ENCODE measurements around the gene ADAMTSL2. TPM values are rescaled to one million over a fixed set of nuclear protein-coding genes. Genes with fewer than 3 reads are reported as not detected.

ADAMTSL2 gene
- total RNA-seq, 4 donors from 2014 or later, result 0.64 to 2.4 (median 1.5) TPM

DNA sequence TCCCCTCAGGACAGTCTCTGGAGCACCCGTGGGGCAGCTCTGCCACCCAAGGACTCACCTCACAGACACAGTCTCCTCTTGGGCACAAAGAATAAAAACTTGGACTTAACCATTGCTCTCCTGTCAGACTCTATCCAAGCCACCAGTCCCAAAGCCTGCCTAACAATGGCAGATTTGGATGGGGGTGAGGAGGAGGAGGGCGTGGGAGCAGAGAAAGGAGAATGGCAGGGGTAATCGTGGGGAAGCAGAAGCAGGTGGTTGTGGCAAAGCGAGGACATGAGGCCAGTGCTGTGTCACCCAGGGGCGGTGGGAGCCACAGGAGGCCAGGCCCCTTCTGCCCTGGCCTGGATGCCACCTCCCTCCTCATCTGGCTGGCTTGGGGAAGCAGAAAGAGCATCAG is 80.2 kb downstream of the ADAMTSL2 start:
- 40 to 59% methylated on average over 1 to 5 of the region's 5 CpGs for WGBS, 2 donors (ENCODE audit: low coverage in 1 of 2)
- no peaks in the 10 kb centered on the region for H3K36me3 ChIP-seq
- intact Hi-C loops (cut with DNase I; ENCODE audit: low total_unique reads) (no loop called here), in situ Hi-C loops (cut with MboI; ENCODE audit: low pct_ligation_motif_present in 1 of 4, low pct_unique_long_range_greater_than_20kb in 1 of 4, low sequenced_read_pairs in 3 of 4) (no loop called here)
- H3K4me3 ChIP-seq, result no peak overlapping the region
- TF ChIP-seq EP300 (IDR thresholded peaks at IDR 0.05; ENCODE audit: low read depth), result no peak
- TF ChIP-seq POLR2A (IDR thresholded peaks at IDR 0.05), result no peak
- no peak for TF ChIP-seq POLR2AphosphoS5 (IDR thresholded peaks at IDR 0.05)
- TF ChIP-seq, protein P1, sequence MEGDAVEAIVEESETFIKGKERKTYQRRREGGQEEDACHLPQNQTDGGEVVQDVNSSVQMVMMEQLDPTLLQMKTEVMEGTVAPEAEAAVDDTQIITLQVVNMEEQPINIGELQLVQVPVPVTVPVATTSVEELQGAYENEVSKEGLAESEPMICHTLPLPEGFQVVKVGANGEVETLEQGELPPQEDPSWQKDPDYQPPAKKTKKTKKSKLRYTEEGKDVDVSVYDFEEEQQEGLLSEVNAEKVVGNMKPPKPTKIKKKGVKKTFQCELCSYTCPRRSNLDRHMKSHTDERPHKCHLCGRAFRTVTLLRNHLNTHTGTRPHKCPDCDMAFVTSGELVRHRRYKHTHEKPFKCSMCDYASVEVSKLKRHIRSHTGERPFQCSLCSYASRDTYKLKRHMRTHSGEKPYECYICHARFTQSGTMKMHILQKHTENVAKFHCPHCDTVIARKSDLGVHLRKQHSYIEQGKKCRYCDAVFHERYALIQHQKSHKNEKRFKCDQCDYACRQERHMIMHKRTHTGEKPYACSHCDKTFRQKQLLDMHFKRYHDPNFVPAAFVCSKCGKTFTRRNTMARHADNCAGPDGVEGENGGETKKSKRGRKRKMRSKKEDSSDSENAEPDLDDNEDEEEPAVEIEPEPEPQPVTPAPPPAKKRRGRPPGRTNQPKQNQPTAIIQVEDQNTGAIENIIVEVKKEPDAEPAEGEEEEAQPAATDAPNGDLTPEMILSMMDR (IDR thresholded peaks at IDR 0.05), result no peak
- no peaks in the 10 kb centered on the region for H3K9me3 ChIP-seq
- no peaks in the 10 kb centered on the region for H3K4me1 ChIP-seq
- peaks cover 66% of the 10 kb centered on the region for H3K27me3 ChIP-seq
- H3K27ac ChIP-seq, result no peak overlapping the region
- no peak for DNase-seq

DNA sequence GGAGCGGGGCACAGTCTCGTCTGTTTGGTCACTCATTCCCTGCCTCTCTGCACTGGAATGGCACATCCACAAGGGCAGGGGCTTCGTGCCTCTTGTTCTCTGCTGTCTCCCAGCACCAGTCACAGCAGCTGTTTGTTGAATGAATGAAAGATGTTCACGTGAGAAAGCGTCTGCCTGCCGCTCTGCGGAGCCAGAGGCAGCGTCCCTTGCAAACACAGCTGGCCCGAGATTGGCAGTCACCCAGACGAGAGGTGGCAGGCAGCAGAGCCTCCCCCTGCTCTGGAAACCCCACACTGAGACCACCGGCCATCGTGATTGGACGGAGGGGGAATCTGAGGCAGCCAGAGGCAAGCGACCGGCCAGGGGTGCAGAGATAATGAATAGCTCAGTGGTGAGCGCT is 80.7 kb downstream of the ADAMTSL2 start:
- in situ Hi-C loops (cut with MboI; ENCODE audit: low pct_ligation_motif_present in 1 of 4, low pct_unique_long_range_greater_than_20kb in 1 of 4, low sequenced_read_pairs in 3 of 4), result no loop called here
- WGBS, 2 donors (ENCODE audit: low coverage in 1 of 2), result 42% methylated on average over 16 of the region's 16 CpGs; no CpG with 5 or more reads in 1 of the 2 donors
- TF ChIP-seq POLR2AphosphoS5 (IDR thresholded peaks at IDR 0.05) (no peak), POLR2A (IDR thresholded peaks at IDR 0.05) (no peak), EP300 (IDR thresholded peaks at IDR 0.05; ENCODE audit: low read depth) (no peak)
- TF ChIP-seq, protein P1 (IDR thresholded peaks at IDR 0.05), result no peak
- peaks cover 61% of the 10 kb centered on the region for H3K27me3 ChIP-seq
- H3K36me3 ChIP-seq, result no peaks in the 10 kb centered on the region
- no peaks in the 10 kb centered on the region for H3K9me3 ChIP-seq
- H3K4me1 ChIP-seq, result no peaks in the 10 kb centered on the region
- no peak overlapping the region for H3K4me3 ChIP-seq
- H3K27ac ChIP-seq, result no peak overlapping the region
- intact Hi-C loops (cut with DNase I; ENCODE audit: low total_unique reads), result no loop called here
- DNase-seq, result no peak

- intact Hi-C loops (cut with DNase I; ENCODE audit: low total_unique reads), result no loop called here
- in situ Hi-C loops (cut with MboI; ENCODE audit: low pct_ligation_motif_present in 1 of 4, low pct_unique_long_range_greater_than_20kb in 1 of 4, low sequenced_read_pairs in 3 of 4), result no loop called here
- peaks cover 57% of the 10 kb centered on the region for H3K27me3 ChIP-seq
- no peak overlapping the region for H3K27ac ChIP-seq
- no peaks in the 10 kb centered on the region for H3K36me3 ChIP-seq
- no peaks in the 10 kb centered on the region for H3K4me1 ChIP-seq
- 50 to 83% methylated on average over 2 to 13 of the region's 13 CpGs for WGBS, 2 donors (ENCODE audit: low coverage in 1 of 2)
- no peaks in the 10 kb centered on the region for H3K9me3 ChIP-seq
- H3K4me3 ChIP-seq, result no peak overlapping the region
- no peak for DNase-seq
- TF ChIP-seq, protein P1 (IDR thresholded peaks at IDR 0.05), result no peak
- no peak for TF ChIP-seq EP300 (IDR thresholded peaks at IDR 0.05; ENCODE audit: low read depth)
- TF ChIP-seq POLR2A (IDR thresholded peaks at IDR 0.05), result no peak
- TF ChIP-seq POLR2AphosphoS5 (IDR thresholded peaks at IDR 0.05), result no peak
Measured at GRCh38 chr9:133615606-133616188, 81.2 kb downstream of the ADAMTSL2 start.

- Histone ChIP-seq H3K36me3 (no peaks in the 10 kb centered on the region), H3K9me3 (no peaks in the 10 kb centered on the region), H3K27me3 (peaks cover 54% of the 10 kb centered on the region), H3K27ac (no peak overlapping the region), H3K4me1 (no peaks in the 10 kb centered on the region), H3K4me3 (no peak overlapping the region)
- WGBS, 2 donors (ENCODE audit: low coverage in 1 of 2), result 77% methylated on average over 13 of the region's 13 CpGs; no CpG with 5 or more reads in 1 of the 2 donors
- TF ChIP-seq POLR2A (IDR thresholded peaks at IDR 0.05) (no peak), POLR2AphosphoS5 (IDR thresholded peaks at IDR 0.05) (no peak), EP300 (IDR thresholded peaks at IDR 0.05; ENCODE audit: low read depth) (no peak)
- TF ChIP-seq, protein P1 (IDR thresholded peaks at IDR 0.05), result no peak
- intact Hi-C loops (cut with DNase I; ENCODE audit: low total_unique reads) (no loop called here), in situ Hi-C loops (cut with MboI; ENCODE audit: low pct_ligation_motif_present in 1 of 4, low pct_unique_long_range_greater_than_20kb in 1 of 4, low sequenced_read_pairs in 3 of 4) (no loop called here)
- DNase-seq, result no peak
Measured at GRCh38 chr9:133616643-133617405, 82.3 kb downstream of the ADAMTSL2 start.
